Liver (tissue), 9 donors: Measurements from ENCODE around the gene KLHL42. TPM values are rescaled to one million over a fixed set of nuclear protein-coding genes. Genes with fewer than 3 reads are reported as not detected.

Experiments used
- DNase-seq: peaks from one replicate; pipeline ENCODE4 v3.0.0-alpha.2; 2017; ENCODE audit warnings: low spot score
- H3K27ac ChIP-seq, 2 donors: one replicate each; pipeline ENCODE4 v1.7.0; 2013; ENCODE audit warnings: inconsistent platforms in 2 of 2, low read length in 2 of 2, control low read depth in 1 of 2, low read depth in 1 of 2, mild to moderate bottlenecking in 1 of 2
- H3K27me3 ChIP-seq, 4 donors: one replicate each; pipeline versions ENCODE4 v1.6.1 to v1.7.0; 2013; ENCODE audit warnings: low read length in 3 of 4, inconsistent platforms in 1 of 4, mild to moderate bottlenecking in 1 of 4, moderate library complexity in 1 of 4; ENCODE audit not compliant: control insufficient read depth in 4 of 4, insufficient read depth in 4 of 4
- H3K36me3 ChIP-seq, 4 donors: one replicate each; pipeline versions ENCODE4 v1.6.1 to v1.7.0; 2013; ENCODE audit warnings: low read length in 3 of 4, mild to moderate bottlenecking in 3 of 4, low read depth in 1 of 4, moderate library complexity in 1 of 4; ENCODE audit not compliant: control insufficient read depth in 4 of 4, insufficient read depth in 3 of 4
- H3K4me1 ChIP-seq, 4 donors: one replicate each; pipeline versions ENCODE4 v1.6.1 to v1.7.0; 2013; ENCODE audit warnings: low read length in 3 of 4, mild to moderate bottlenecking in 3 of 4, moderate library complexity in 1 of 4; ENCODE audit not compliant: control insufficient read depth in 4 of 4, insufficient read depth in 4 of 4
- H3K4me3 ChIP-seq, 3 donors: one replicate each; pipeline versions ENCODE4 v1.6.1 to v1.7.0; 2013; ENCODE audit warnings: low read length in 3 of 3, control low read depth in 1 of 3, low read depth in 1 of 3, mild to moderate bottlenecking in 1 of 3
- H3K9ac ChIP-seq, 2 donors: one replicate each; pipeline ENCODE4 v1.7.0; 2013; ENCODE audit warnings: low read length in 2 of 2, mild to moderate bottlenecking in 2 of 2, moderate library complexity in 2 of 2, control low read depth in 1 of 2, low read depth in 1 of 2
- H3K9me3 ChIP-seq, 4 donors: one replicate each; pipeline versions ENCODE4 v1.6.1 to v1.7.0; 2013; ENCODE audit warnings: low read length in 3 of 4; ENCODE audit not compliant: control insufficient read depth in 4 of 4
- ATF3 ChIP-seq: IDR thresholded peaks from 2 replicates; pipeline ENCODE4 v1.6.1; 2016; ENCODE audit warnings: antibody characterized with exemption
- EGR1 ChIP-seq, 2 donors: IDR thresholded peaks; 2 replicates each; pipeline ENCODE4 v1.6.1; 2016 to 2018; ENCODE audit warnings: antibody characterized with exemption in 2 of 2, low read depth in 2 of 2
- FOXA1 ChIP-seq: IDR thresholded peaks from 2 replicates; pipeline ENCODE4 v1.6.1; 2016; ENCODE audit warnings: antibody characterized with exemption
- FOXA2 ChIP-seq: IDR thresholded peaks from 2 replicates; pipeline ENCODE4 v1.6.1; 2016; ENCODE audit warnings: antibody characterized with exemption
- GABPA ChIP-seq, 2 donors: IDR thresholded peaks in 1 of 2; conservative IDR thresholded peaks in 1 of 2; 2 replicates each; pipeline ENCODE4 v1.6.1; 2016; ENCODE audit warnings: antibody characterized with exemption in 2 of 2, mild to moderate bottlenecking in 1 of 2, moderate library complexity in 1 of 2
- HNF4A ChIP-seq, 2 donors: conservative IDR thresholded peaks; 2 replicates each; pipeline ENCODE4 v1.6.1; 2016; ENCODE audit warnings: antibody characterized with exemption in 2 of 2, mild to moderate bottlenecking in 2 of 2
- HNF4G ChIP-seq: IDR thresholded peaks from 2 replicates; pipeline ENCODE4 v1.6.1; 2016; ENCODE audit warnings: antibody characterized with exemption
- JUND ChIP-seq, 2 donors: IDR thresholded peaks; 2 replicates each; pipeline ENCODE4 v1.6.1; 2016; ENCODE audit warnings: antibody characterized with exemption in 2 of 2
- MAX ChIP-seq: IDR thresholded peaks from 2 replicates; pipeline ENCODE4 v1.6.1; 2016; ENCODE audit warnings: antibody characterized with exemption
- NR2F2 ChIP-seq: IDR thresholded peaks from 2 replicates; pipeline ENCODE4 v1.6.1; 2016; ENCODE audit warnings: antibody characterized with exemption
- RAD21 ChIP-seq, 2 donors: IDR thresholded peaks; 2 replicates each; pipeline ENCODE4 v1.6.1; 2016; ENCODE audit warnings: antibody characterized with exemption in 2 of 2, mild to moderate bottlenecking in 2 of 2
- REST ChIP-seq: IDR thresholded peaks from 2 replicates; pipeline ENCODE4 v1.6.1; 2016; ENCODE audit warnings: antibody characterized with exemption, mild to moderate bottlenecking
- RXRA ChIP-seq, 2 donors: IDR thresholded peaks; 2 replicates each; pipeline ENCODE4 v1.6.1; 2017 to 2018; ENCODE audit warnings: antibody characterized with exemption in 2 of 2, mild to moderate bottlenecking in 1 of 2
- SP1 ChIP-seq: IDR thresholded peaks from 2 replicates; pipeline ENCODE4 v1.6.1; 2018; ENCODE audit warnings: antibody characterized with exemption, mild to moderate bottlenecking
- TAF1 ChIP-seq: conservative IDR thresholded peaks from 2 replicates; pipeline ENCODE4 v1.6.1; 2016; ENCODE audit warnings: antibody characterized with exemption, mild to moderate bottlenecking
- YY1 ChIP-seq: IDR thresholded peaks from 2 replicates; pipeline ENCODE4 v1.6.1; 2016; ENCODE audit warnings: antibody characterized with exemption, mild to moderate bottlenecking
- WGBS: extraction: QIAGEN DNeasy Blood & Tissue Kit; methylation state at CpG from one replicate; pipeline ENCODE4 v1.1.7; 2013; 5-methylcytosine and 5-hydroxymethylcytosine counted together
- polyA plus RNA-seq, 2 donors: library from polyadenylated mRNA; stranded (reverse) in 1 of 2; unstranded in 1 of 2; fragments of 200-250 nt in 1 of 2; fragments of >200 nt in 1 of 2; fragmentation: Nextera tagmentation in 1 of 2; extraction: Ambion mirVana in 1 of 2; gene quantifications; one replicate each; pipeline versions ENCODE4 v1.2.1 to v1.2.3, GENCODE V29; 2013 to 2015
- total RNA-seq, 2 donors: library from RNA; depleted of rRNA; stranded (reverse); fragments of >200 nt; gene quantifications; one replicate each; pipeline ENCODE4 v1.2.3, GENCODE V29; 2014
- TF ChIP-seq, protein P1 (sequence below): IDR thresholded peaks from 2 replicates; pipeline ENCODE4 v1.6.1; 2016; ENCODE audit warnings: antibody characterized with exemption
- TF ChIP-seq, protein P2 (sequence below): fragments of 150-350 bp; IDR thresholded peaks from 2 replicates; pipeline ENCODE4 v1.5.1; 2017; ENCODE audit warnings: improper control_type of control experiment, low read depth, low read length; ENCODE audit not compliant: missing input control
- donor health status: healthy.
- donor health status: healthy.
- donor health status: healthy.
- donor health status: healthy.
- donor health status: healthy.

The KLHL42 gene
- total and polyA plus RNA-seq, 4 donors: 3.6 to 13.4 (median 6.4) TPM

DNA sequence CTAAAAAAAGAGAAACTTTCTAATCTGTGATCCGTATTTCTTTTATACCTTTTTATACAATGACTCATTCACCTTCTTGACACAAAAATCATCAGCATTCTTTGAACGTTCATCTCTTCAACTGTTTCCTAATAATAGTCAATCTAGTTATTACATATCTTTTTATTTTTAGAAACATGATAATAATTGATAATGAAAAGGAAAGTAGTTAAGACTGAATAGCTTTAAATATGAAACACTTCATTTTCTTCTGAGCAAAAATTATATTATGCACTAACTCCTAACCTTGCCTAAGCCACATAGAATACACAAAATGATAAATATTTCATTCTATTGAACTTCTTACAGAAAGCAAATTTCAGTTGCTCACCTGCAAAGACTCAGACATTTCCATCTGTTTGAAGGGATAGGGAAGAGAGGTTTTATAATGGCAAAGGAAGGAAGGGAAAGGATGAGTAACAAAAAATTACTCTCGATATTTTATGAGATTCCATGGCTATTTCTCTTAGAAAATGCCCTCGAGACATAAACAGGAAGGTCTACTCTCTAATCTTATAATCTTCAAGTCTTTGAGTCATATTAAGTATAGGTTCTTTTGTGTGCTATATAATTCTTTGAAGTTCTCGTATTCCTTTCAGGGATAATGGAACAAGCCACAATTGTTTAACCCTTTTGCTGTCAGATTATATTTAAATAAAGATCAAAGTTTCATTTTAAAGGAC is 7.5 kb upstream of the KLHL42 start:
- no peak for TF ChIP-seq MAX
- no peak for TF ChIP-seq FOXA1
- TF ChIP-seq HNF4A (conservative IDR thresholded peaks at IDR 0.05): no peak
- no peak for TF ChIP-seq NR2F2
- no peak for TF ChIP-seq FOXA2
- TF ChIP-seq RXRA (IDR thresholded peaks at IDR 0.05): no peak
- no peak for TF ChIP-seq EGR1 (IDR thresholded peaks at IDR 0.05; ENCODE audit: low read depth in 2 of 2)
- TF ChIP-seq HNF4G: no peak
- TF ChIP-seq, protein P1, sequence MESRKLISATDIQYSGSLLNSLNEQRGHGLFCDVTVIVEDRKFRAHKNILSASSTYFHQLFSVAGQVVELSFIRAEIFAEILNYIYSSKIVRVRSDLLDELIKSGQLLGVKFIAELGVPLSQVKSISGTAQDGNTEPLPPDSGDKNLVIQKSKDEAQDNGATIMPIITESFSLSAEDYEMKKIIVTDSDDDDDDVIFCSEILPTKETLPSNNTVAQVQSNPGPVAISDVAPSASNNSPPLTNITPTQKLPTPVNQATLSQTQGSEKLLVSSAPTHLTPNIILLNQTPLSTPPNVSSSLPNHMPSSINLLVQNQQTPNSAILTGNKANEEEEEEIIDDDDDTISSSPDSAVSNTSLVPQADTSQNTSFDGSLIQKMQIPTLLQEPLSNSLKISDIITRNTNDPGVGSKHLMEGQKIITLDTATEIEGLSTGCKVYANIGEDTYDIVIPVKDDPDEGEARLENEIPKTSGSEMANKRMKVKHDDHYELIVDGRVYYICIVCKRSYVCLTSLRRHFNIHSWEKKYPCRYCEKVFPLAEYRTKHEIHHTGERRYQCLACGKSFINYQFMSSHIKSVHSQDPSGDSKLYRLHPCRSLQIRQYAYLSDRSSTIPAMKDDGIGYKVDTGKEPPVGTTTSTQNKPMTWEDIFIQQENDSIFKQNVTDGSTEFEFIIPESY: no peak
- no peak for TF ChIP-seq YY1
- TF ChIP-seq ATF3: no peak
- no peak for TF ChIP-seq TAF1
- no peak for TF ChIP-seq REST
- no peak for TF ChIP-seq JUND (IDR thresholded peaks at IDR 0.05)
- TF ChIP-seq GABPA (IDR thresholded peaks at IDR 0.05 in 1 of 2, conservative IDR thresholded peaks at IDR 0.05 in 1 of 2): no peak
- no peak for TF ChIP-seq SP1
- TF ChIP-seq RAD21 (IDR thresholded peaks at IDR 0.05): no peak
- TF ChIP-seq, protein P2, sequence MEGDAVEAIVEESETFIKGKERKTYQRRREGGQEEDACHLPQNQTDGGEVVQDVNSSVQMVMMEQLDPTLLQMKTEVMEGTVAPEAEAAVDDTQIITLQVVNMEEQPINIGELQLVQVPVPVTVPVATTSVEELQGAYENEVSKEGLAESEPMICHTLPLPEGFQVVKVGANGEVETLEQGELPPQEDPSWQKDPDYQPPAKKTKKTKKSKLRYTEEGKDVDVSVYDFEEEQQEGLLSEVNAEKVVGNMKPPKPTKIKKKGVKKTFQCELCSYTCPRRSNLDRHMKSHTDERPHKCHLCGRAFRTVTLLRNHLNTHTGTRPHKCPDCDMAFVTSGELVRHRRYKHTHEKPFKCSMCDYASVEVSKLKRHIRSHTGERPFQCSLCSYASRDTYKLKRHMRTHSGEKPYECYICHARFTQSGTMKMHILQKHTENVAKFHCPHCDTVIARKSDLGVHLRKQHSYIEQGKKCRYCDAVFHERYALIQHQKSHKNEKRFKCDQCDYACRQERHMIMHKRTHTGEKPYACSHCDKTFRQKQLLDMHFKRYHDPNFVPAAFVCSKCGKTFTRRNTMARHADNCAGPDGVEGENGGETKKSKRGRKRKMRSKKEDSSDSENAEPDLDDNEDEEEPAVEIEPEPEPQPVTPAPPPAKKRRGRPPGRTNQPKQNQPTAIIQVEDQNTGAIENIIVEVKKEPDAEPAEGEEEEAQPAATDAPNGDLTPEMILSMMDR: no peak
- no peaks in the 10 kb centered on the region for H3K36me3 ChIP-seq
- no peak overlapping the region for H3K27ac ChIP-seq
- no peaks in the 10 kb centered on the region for H3K27me3 ChIP-seq
- no peaks in the 10 kb centered on the region for H3K9me3 ChIP-seq
- no peak for DNase-seq
- no peaks in the 10 kb centered on the region for H3K4me1 ChIP-seq
- WGBS: 73% methylated on average over 5 of the region's 5 CpGs
- H3K4me3 ChIP-seq: no peak overlapping the region
- no peak overlapping the region for H3K9ac ChIP-seq
